ENCODE data around the gene DNAH17.

DNAH17 gene

GRCh38 chr17:78602246-78602645, 25.1 kb upstream of the DNAH17 start:
- DNase-seq (ENCODE audit: low read depth in 1 of 2, low spot score in 1 of 2): no peak

- no peak for DNase-seq (ENCODE audit: low read depth in 1 of 2, low spot score in 1 of 2)
Measured at GRCh38 chr17:78601577-78602190, 24.5 kb upstream of the DNAH17 start.

- DNase-seq (ENCODE audit: low read depth in 1 of 2, low spot score in 1 of 2): no peak
Measured at GRCh38 chr17:78600181-78600721, 23.1 kb upstream of the DNAH17 start.

GRCh38 chr17:78599419-78599818, 22.2 kb upstream of the DNAH17 start:
- DNase-seq (ENCODE audit: low read depth in 1 of 2, low spot score in 1 of 2): no peak

GRCh38 chr17:78598013-78598471, 20.8 kb upstream of the DNAH17 start:
- no peak for DNase-seq (ENCODE audit: low read depth in 1 of 2, low spot score in 1 of 2)

- no peak for DNase-seq (ENCODE audit: low read depth in 1 of 2, low spot score in 1 of 2)
Measured at GRCh38 chr17:78596871-78597764, 19.9 kb upstream of the DNAH17 start.

- no peak for DNase-seq (ENCODE audit: low read depth in 1 of 2, low spot score in 1 of 2)
Measured at GRCh38 chr17:78595135-78595810, 18.1 kb upstream of the DNAH17 start.

- DNase-seq (ENCODE audit: low read depth in 1 of 2, low spot score in 1 of 2): no peak
Measured at GRCh38 chr17:78592991-78593329, 15.8 kb upstream of the DNAH17 start.

- no peak for DNase-seq (ENCODE audit: low read depth in 1 of 2, low spot score in 1 of 2)
Measured at GRCh38 chr17:78591263-78591671, 14.1 kb upstream of the DNAH17 start.

GRCh38 chr17:78589885-78590284, 12.7 kb upstream of the DNAH17 start:
- no peak for DNase-seq (ENCODE audit: low read depth in 1 of 2, low spot score in 1 of 2)

- DNase-seq (ENCODE audit: low read depth in 1 of 2, low spot score in 1 of 2): no peak
Measured at GRCh38 chr17:78589031-78589675, 12.0 kb upstream of the DNAH17 start.

GRCh38 chr17:78588258-78589030, 11.2 kb upstream of the DNAH17 start:
- no peak for DNase-seq (ENCODE audit: low read depth in 1 of 2, low spot score in 1 of 2)

GRCh38 chr17:78585006-78585630, 7.9 kb upstream of the DNAH17 start:
- DNase-seq (ENCODE audit: low read depth in 1 of 2, low spot score in 1 of 2): no peak

GRCh38 chr17:78583091-78583490, 5.9 kb upstream of the DNAH17 start:
- no peak for DNase-seq (ENCODE audit: low read depth in 1 of 2, low spot score in 1 of 2)

GRCh38 chr17:78581304-78581703, 4.1 kb upstream of the DNAH17 start:
- DNase-seq (ENCODE audit: low read depth in 1 of 2, low spot score in 1 of 2): no peak

- DNase-seq (ENCODE audit: low read depth in 1 of 2, low spot score in 1 of 2): no peak
Measured at GRCh38 chr17:78580277-78580804, 3.1 kb upstream of the DNAH17 start.

- DNase-seq (ENCODE audit: low read depth in 1 of 2, low spot score in 1 of 2): no peak
Measured at GRCh38 chr17:78576389-78577112, 645 bp downstream of the DNAH17 start.

GRCh38 chr17:78575899-78576298, 1.3 kb downstream of the DNAH17 start:
- no peak for DNase-seq (ENCODE audit: low read depth in 1 of 2, low spot score in 1 of 2)

GRCh38 chr17:78575340-78575739, 1.9 kb downstream of the DNAH17 start:
- DNase-seq (ENCODE audit: low read depth in 1 of 2, low spot score in 1 of 2): no peak

Measured in activated CD4-positive, alpha-beta T cell treated with anti-CD3 and anti-CD28 coated beads, Interleukin-2, amount 50 U/mL, for 24 hours (primary cell).